ENCODE results near the gene ATXN1.

Gene ATXN1

DNA sequence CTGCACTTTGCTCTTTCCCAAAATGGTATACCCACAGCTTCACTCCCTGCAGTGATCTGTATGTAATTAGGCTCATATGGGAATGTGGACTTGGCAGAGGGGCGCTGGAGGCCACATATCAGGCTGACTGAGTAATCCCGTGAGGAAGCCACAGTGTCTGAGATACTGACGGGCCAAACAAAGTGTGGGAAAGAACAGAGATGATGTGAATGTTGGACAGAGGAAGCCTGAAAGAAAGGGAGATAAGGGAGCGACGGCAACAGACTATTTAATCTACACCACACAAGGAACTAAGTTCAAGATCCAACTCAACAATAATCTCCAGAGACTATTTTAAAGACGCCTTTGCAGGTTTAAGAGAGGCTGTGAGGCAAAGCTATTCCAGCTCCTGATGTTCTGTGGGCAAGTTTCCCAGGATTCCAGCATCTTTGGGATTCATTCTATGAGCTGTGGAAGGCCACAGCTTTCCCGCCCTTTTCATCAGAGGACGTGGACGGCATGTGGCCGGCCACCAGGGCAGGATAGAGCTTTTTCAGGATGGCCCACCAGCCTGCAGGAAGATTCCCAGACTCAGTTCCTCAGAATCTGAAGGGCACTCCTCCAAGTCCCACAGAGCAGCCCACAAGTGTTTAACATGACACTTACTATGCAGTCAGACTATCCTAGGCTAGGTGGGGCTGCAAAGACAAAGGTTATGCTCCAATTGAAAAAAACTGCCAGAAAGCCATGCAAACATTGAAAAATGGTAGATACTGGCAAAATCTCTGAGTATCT is 237.5 kb downstream of the ATXN1 start:
- Histone ChIP-seq H3K27me3 (ENCODE audit: control insufficient read depth in 1 of 2, insufficient read depth in 2 of 2, low read length in 2 of 2) (no peaks in the 10 kb centered on the region), H3K36me3 (ENCODE audit: control insufficient read depth in 1 of 2, insufficient read depth in 2 of 2, low read length in 2 of 2) (peaks cover 0 to 8% of the 10 kb centered on the region in 2 donors), H3K4me3 (ENCODE audit: low read depth in 1 of 2, low read length in 2 of 2) (no peak overlapping the region), H3K27ac (ENCODE audit: low read depth, low read length) (no peak overlapping the region), H3K4me1 (ENCODE audit: control insufficient read depth in 1 of 2, insufficient read depth in 2 of 2, low read length in 2 of 2) (no peaks in the 10 kb centered on the region), H3K9me3 (ENCODE audit: control insufficient read depth in 1 of 2, low read length in 2 of 2) (no peaks in the 10 kb centered on the region), H3K9ac (ENCODE audit: low read depth in 1 of 2, low read length in 2 of 2) (no peak overlapping the region)

DNA sequence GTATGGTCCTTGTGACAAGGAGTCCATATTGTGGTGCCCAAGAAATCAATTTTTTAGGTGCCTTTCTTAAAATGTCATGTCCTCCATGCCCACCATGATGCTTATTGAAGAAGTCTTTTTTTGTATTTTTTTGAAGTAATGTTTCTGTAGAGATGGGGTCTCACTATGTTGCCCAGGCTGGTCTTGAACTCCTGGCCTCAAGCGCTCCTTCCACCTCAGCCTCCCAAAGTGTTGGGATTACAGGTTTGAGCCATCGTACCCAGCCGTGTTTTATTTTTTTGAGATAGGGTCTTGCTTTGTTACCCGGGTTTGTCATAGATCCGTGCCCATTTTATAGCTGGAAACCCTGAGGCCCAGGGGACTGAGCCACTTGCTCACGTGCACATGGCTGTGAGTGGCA is 238.3 kb downstream of the ATXN1 start:
- Histone ChIP-seq H3K27me3 (ENCODE audit: control insufficient read depth in 1 of 2, insufficient read depth in 2 of 2, low read length in 2 of 2) (no peaks in the 10 kb centered on the region), H3K4me1 (ENCODE audit: control insufficient read depth in 1 of 2, insufficient read depth in 2 of 2, low read length in 2 of 2) (peaks cover 3 to 6% of the 10 kb centered on the region in 2 donors), H3K4me3 (ENCODE audit: low read depth in 1 of 2, low read length in 2 of 2) (no peak overlapping the region), H3K27ac (ENCODE audit: low read depth, low read length) (no peak overlapping the region), H3K9ac (ENCODE audit: low read depth in 1 of 2, low read length in 2 of 2) (no peak overlapping the region), H3K9me3 (ENCODE audit: control insufficient read depth in 1 of 2, low read length in 2 of 2) (no peaks in the 10 kb centered on the region), H3K36me3 (ENCODE audit: control insufficient read depth in 1 of 2, insufficient read depth in 2 of 2, low read length in 2 of 2) (peaks cover 0 to 8% of the 10 kb centered on the region in 2 donors)

DNA sequence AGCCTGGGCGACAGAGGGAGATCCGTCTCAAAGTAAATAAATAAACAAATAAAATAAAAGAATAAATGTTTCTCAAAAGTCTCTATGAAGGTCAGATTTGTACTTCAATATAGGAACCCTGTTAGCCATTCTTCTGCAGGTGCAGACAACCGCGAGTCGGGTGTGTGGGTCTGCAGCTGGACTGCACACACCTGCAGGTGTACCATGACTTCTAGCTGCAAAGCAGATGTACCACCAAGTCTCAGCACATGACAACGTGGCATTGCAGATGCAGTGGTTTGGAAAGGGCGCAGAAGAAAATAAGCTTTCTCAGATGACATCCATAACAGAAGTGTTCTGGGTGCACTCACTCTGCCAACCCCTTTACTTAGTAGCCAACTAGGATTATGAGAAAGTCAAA is 239.7 kb downstream of the ATXN1 start:
- Histone ChIP-seq H3K27me3 (ENCODE audit: control insufficient read depth in 1 of 2, insufficient read depth in 2 of 2, low read length in 2 of 2) (no peaks in the 10 kb centered on the region), H3K9ac (ENCODE audit: low read depth in 1 of 2, low read length in 2 of 2) (no peak overlapping the region), H3K9me3 (ENCODE audit: control insufficient read depth in 1 of 2, low read length in 2 of 2) (no peaks in the 10 kb centered on the region), H3K27ac (ENCODE audit: low read depth, low read length) (no peak overlapping the region), H3K4me3 (ENCODE audit: low read depth in 1 of 2, low read length in 2 of 2) (no peak overlapping the region), H3K36me3 (ENCODE audit: control insufficient read depth in 1 of 2, insufficient read depth in 2 of 2, low read length in 2 of 2) (peaks cover 0 to 8% of the 10 kb centered on the region in 2 donors), H3K4me1 (ENCODE audit: control insufficient read depth in 1 of 2, insufficient read depth in 2 of 2, low read length in 2 of 2) (peaks cover 8 to 12% of the 10 kb centered on the region in 2 donors)

DNA sequence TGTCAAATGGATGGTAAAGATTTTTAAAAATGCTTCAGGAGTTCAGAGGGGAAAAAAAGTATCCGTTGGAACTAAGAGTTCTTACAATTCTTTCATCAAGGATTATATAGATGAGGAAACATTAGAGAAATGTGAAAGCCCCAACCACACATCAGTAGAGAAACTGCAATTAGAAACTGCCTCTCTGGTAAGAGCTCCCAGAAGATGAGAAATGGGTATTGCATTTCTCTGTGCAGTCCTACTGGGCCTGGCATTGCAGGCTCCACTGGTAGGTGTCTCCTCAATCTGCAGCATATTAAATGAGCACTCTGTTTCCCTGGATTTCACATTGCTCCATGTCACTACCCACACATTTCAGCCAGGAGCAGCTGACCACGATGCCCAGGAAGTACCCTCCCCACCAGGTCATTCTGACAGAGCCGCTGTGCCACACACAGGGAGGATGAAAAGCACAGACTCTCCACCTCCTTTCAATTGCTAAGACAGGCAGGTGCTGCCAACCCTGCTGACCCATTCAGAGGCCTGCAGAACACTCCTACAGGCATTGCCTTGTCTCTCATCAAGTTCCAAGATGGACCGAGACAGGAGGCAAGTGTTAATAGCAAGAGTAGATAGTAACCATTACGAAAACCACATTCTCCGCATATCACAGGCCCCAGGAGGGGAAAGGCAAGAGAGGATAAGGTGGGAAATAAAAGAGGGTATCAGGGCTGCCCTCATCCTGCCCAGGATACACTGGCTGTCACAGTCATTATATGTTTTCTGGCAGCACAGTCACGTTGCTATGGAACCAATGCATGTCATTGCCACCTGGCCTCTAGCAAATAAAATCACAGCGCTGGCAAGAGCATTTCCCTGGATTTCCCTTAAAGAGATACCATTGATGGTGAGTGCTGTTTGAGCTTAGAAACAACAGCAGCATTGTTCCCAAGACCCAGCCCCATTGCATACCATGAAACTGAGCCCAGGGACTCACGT is 241.7 kb downstream of the ATXN1 start:
- H3K27ac ChIP-seq (ENCODE audit: low read depth, low read length), result no peak overlapping the region
- H3K9me3 ChIP-seq (ENCODE audit: control insufficient read depth in 1 of 2, low read length in 2 of 2), result no peaks in the 10 kb centered on the region
- H3K27me3 ChIP-seq (ENCODE audit: control insufficient read depth in 1 of 2, insufficient read depth in 2 of 2, low read length in 2 of 2), result no peaks in the 10 kb centered on the region
- no peak overlapping the region for H3K9ac ChIP-seq (ENCODE audit: low read depth in 1 of 2, low read length in 2 of 2)
- H3K4me1 ChIP-seq (ENCODE audit: control insufficient read depth in 1 of 2, insufficient read depth in 2 of 2, low read length in 2 of 2), result peaks cover 8 to 12% of the 10 kb centered on the region in 2 donors
- no peak overlapping the region for H3K4me3 ChIP-seq (ENCODE audit: low read depth in 1 of 2, low read length in 2 of 2)
- peaks cover 0 to 8% of the 10 kb centered on the region in 2 donors for H3K36me3 ChIP-seq (ENCODE audit: control insufficient read depth in 1 of 2, insufficient read depth in 2 of 2, low read length in 2 of 2)

DNA sequence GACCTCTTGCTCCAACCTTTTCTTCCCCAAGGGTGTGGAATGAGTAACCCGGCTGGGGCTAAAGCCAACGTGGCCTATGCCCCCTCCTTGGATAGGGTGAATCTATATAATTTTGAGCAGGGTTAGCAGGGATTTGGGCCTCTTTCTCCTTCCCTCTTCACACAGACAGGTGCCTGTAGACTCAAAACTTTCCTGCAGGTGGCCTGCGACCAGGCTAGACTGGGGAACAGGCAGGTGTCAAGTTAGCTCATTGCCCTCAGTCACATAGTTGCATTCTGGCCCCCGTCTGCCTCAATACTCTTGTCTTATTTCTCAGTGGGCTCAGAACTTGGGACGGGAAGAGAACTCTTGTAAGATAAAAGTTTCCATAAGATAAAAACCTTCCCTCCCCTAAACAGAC is 243.0 kb downstream of the ATXN1 start:
- Histone ChIP-seq H3K9me3 (ENCODE audit: control insufficient read depth in 1 of 2, low read length in 2 of 2) (no peaks in the 10 kb centered on the region), H3K4me3 (ENCODE audit: low read depth in 1 of 2, low read length in 2 of 2) (no peak overlapping the region), H3K36me3 (ENCODE audit: control insufficient read depth in 1 of 2, insufficient read depth in 2 of 2, low read length in 2 of 2) (peaks cover 0 to 8% of the 10 kb centered on the region in 2 donors), H3K27me3 (ENCODE audit: control insufficient read depth in 1 of 2, insufficient read depth in 2 of 2, low read length in 2 of 2) (no peaks in the 10 kb centered on the region), H3K4me1 (ENCODE audit: control insufficient read depth in 1 of 2, insufficient read depth in 2 of 2, low read length in 2 of 2) (peaks cover 15 to 17% of the 10 kb centered on the region in 2 donors), H3K9ac (ENCODE audit: low read depth in 1 of 2, low read length in 2 of 2) (no peak overlapping the region), H3K27ac (ENCODE audit: low read depth, low read length) (no peak overlapping the region)

DNA sequence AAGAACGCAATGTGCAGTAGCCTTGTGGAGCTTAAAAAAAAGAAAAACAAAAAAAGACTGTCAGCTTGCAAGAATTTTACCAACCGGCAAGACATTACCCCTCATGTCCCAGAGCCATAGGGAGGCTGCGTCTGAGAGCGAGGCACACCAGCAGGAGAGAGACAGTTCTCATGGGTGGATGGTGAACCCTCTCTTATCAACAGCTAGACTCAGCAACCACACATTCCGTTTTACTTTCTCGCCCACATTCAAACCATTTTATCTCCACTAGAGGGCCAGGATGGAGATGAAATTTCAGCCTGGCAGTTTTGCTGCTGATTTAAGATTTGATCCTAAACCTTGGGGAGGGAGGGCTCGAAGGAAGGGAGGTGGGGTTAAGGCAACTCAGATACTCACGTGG is 247.0 kb downstream of the ATXN1 start:
- Histone ChIP-seq H3K27ac (ENCODE audit: low read depth, low read length) (no peak overlapping the region), H3K36me3 (ENCODE audit: control insufficient read depth in 1 of 2, insufficient read depth in 2 of 2, low read length in 2 of 2) (no peaks in the 10 kb centered on the region), H3K27me3 (ENCODE audit: control insufficient read depth in 1 of 2, insufficient read depth in 2 of 2, low read length in 2 of 2) (no peaks in the 10 kb centered on the region), H3K4me1 (ENCODE audit: control insufficient read depth in 1 of 2, insufficient read depth in 2 of 2, low read length in 2 of 2) (peaks cover 18 to 43% of the 10 kb centered on the region in 2 donors), H3K4me3 (ENCODE audit: low read depth in 1 of 2, low read length in 2 of 2) (no peak overlapping the region), H3K9me3 (ENCODE audit: control insufficient read depth in 1 of 2, low read length in 2 of 2) (no peaks in the 10 kb centered on the region), H3K9ac (ENCODE audit: low read depth in 1 of 2, low read length in 2 of 2) (no peak overlapping the region)

DNA sequence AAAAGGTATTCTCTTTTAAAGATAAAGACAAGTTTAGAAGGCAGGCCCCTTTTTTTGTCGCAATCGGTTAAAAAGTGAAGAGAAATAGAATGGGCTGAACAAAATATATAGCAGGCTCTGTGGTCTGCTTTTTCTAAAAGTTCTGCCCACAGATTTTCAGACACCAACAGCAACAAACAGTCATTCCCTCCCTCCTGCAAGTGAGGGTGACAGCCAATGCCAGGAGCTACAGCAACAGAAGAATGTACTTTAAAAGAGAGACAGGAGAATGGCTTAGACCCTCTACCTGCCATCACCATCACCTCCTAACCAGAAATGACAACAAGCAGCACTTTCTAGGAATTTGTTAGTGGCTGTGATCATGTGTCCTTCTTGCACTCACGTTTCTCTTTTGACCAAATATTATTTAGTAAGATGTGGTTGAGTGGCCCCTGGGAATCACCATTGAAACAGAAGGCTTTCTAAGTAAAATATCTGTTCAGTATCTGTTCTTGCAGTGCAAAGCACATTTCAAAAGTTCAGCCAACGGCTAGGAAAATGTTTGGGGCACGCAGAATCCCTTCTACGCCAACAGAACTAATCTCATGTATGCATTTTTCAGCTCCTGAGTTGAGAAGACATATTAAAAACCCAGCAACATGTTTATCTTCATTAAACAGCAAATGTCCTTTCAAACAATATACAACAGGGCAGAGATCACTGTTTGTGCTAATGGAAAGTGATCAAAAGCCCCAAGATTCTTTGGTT is 248.5 kb downstream of the ATXN1 start:
- Histone ChIP-seq H3K4me3 (ENCODE audit: low read depth in 1 of 2, low read length in 2 of 2) (no peak overlapping the region), H3K9me3 (ENCODE audit: control insufficient read depth in 1 of 2, low read length in 2 of 2) (no peaks in the 10 kb centered on the region), H3K4me1 (ENCODE audit: control insufficient read depth in 1 of 2, insufficient read depth in 2 of 2, low read length in 2 of 2) (peaks cover 13 to 34% of the 10 kb centered on the region in 2 donors), H3K36me3 (ENCODE audit: control insufficient read depth in 1 of 2, insufficient read depth in 2 of 2, low read length in 2 of 2) (no peaks in the 10 kb centered on the region), H3K9ac (ENCODE audit: low read depth in 1 of 2, low read length in 2 of 2) (peak overlapping the region in 1 of 2 donors; percentile 13), H3K27me3 (ENCODE audit: control insufficient read depth in 1 of 2, insufficient read depth in 2 of 2, low read length in 2 of 2) (no peaks in the 10 kb centered on the region), H3K27ac (ENCODE audit: low read depth, low read length) (no peak overlapping the region)

DNA sequence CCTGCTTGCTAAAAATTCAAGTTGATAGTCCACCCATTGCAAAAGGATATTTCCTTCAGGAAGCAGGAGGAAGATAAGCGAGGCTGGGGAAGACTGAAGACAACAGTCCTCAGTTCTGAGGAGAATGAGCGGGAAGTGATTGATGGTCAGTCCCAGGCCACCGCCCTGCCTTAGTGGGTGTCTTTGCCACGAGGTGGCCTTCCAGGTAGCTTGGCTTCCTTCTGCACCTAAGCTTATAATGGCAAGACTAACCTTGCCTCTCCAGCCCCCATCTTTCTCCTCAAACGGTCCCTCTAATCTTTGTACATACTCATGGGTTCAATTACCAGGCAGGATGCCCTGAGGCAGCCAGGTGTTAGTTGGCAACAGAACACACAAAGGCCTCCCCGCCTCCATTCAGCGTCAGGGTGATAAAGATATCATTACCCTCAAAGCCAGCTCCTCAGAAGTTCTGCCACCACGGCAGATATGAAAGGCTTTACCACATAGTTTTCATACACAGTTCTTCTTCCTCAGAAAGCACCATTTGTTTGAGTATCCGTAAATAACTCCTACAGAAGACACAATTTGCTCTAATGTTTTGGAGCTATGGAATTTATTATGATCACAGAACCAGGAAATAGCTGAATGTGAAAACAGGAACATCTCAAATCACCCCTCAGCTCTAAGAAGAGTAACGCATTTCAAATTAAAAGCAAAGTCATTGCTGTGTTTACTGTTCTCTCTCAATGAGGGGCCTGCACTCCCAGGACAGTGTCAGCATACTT is 249.4 kb downstream of the ATXN1 start:
- H3K27me3 ChIP-seq (ENCODE audit: control insufficient read depth in 1 of 2, insufficient read depth in 2 of 2, low read length in 2 of 2), result no peaks in the 10 kb centered on the region
- peaks cover 10 to 31% of the 10 kb centered on the region in 2 donors for H3K4me1 ChIP-seq (ENCODE audit: control insufficient read depth in 1 of 2, insufficient read depth in 2 of 2, low read length in 2 of 2)
- H3K4me3 ChIP-seq (ENCODE audit: low read depth in 1 of 2, low read length in 2 of 2), result no peak overlapping the region
- no peaks in the 10 kb centered on the region for H3K36me3 ChIP-seq (ENCODE audit: control insufficient read depth in 1 of 2, insufficient read depth in 2 of 2, low read length in 2 of 2)
- no peak overlapping the region for H3K27ac ChIP-seq (ENCODE audit: low read depth, low read length)
- H3K9me3 ChIP-seq (ENCODE audit: control insufficient read depth in 1 of 2, low read length in 2 of 2), result no peaks in the 10 kb centered on the region
- H3K9ac ChIP-seq (ENCODE audit: low read depth in 1 of 2, low read length in 2 of 2), result peak overlapping the region in 1 of 2 donors; percentile 13

DNA sequence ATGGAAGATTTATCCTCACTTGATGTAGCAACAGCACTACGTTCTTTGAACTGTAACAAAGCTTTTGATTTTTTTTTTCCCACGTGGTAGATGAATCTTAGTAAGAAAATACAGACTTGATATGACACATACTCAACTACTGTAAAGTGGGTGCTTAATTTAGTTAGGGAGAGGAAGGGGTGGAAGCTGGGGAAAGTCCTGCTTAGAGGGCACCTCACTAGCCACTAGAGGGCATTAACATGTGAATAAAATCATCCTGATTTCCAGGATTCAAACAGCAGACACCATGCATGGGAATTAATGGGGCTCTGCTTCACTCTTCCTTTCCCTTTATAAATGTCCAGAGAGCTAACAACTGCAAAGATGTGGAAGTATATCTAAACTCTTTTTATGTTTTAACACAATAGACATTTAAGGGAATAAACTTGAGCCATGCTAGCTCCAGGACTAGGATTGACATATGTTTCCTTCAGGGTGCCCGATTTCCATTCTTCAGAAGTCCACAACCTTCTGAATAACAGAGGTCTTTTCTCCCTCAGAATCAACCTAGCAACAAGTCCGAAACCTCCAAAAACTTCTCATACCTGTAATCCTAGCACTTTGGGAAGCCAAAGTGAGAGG is 250.1 kb downstream of the ATXN1 start:
- Histone ChIP-seq H3K27me3 (ENCODE audit: control insufficient read depth in 1 of 2, insufficient read depth in 2 of 2, low read length in 2 of 2) (no peaks in the 10 kb centered on the region), H3K27ac (ENCODE audit: low read depth, low read length) (no peak overlapping the region), H3K9ac (ENCODE audit: low read depth in 1 of 2, low read length in 2 of 2) (no peak overlapping the region), H3K4me1 (ENCODE audit: control insufficient read depth in 1 of 2, insufficient read depth in 2 of 2, low read length in 2 of 2) (peaks cover 10 to 31% of the 10 kb centered on the region in 2 donors), H3K9me3 (ENCODE audit: control insufficient read depth in 1 of 2, low read length in 2 of 2) (no peaks in the 10 kb centered on the region), H3K4me3 (ENCODE audit: low read depth in 1 of 2, low read length in 2 of 2) (no peak overlapping the region), H3K36me3 (ENCODE audit: control insufficient read depth in 1 of 2, insufficient read depth in 2 of 2, low read length in 2 of 2) (no peaks in the 10 kb centered on the region)

All from duodenal mucosa (tissue), 2 donors.